HG03442 (cell line): ENCODE results near the gene ANKZF1.

Source experiments
- ATAC-seq: cut with Tn5 transposase; IDR thresholded peaks from one replicate; pipeline ENCODE4 v1.9.1; 2021; ENCODE audit warnings: mild to moderate bottlenecking, moderate library complexity; ENCODE audit not compliant: unreplicated experiment

The ANKZF1 gene

GRCh38 chr2:219223831-219224610, 5.6 kb upstream of the ANKZF1 start:
- ATAC-seq, result no peak

- ATAC-seq, result no peak
Measured at GRCh38 chr2:219225350-219225749, 4.3 kb upstream of the ANKZF1 start.

GRCh38 chr2:219228041-219228910, 1.3 kb upstream of the ANKZF1 start:
- ATAC-seq, result no peak

- ATAC-seq, result no peak
Measured at GRCh38 chr2:219228911-219229304, 698 bp upstream of the ANKZF1 start.

GRCh38 chr2:219230059-219230540, 494 bp downstream of the ANKZF1 start:
- no peak for ATAC-seq

- ATAC-seq, result no peak
Measured at GRCh38 chr2:219234331-219234730, 4.7 kb downstream of the ANKZF1 start.

- ATAC-seq, result no peak
Measured at GRCh38 chr2:219243291-219243761, 13.7 kb downstream of the ANKZF1 start.

- no peak for ATAC-seq
Measured at GRCh38 chr2:219244789-219245147, 15.2 kb downstream of the ANKZF1 start.

- ATAC-seq, result peak; percentile 82
Measured at GRCh38 chr2:219245148-219245898, 15.7 kb downstream of the ANKZF1 start, which contains the start of the genes GLB1L and STK16. GLB1L (minus strand) TSS chr2:219245444; CDS start chr2:219243573, 1,871 bp downstream. STK16 (plus strand) TSS chr2:219245479; CDS start chr2:219246000, 521 bp downstream.

- no peak for ATAC-seq
Measured at GRCh38 chr2:219245899-219246230, 16.3 kb downstream of the ANKZF1 start.

GRCh38 chr2:219246559-219246958, 17.0 kb downstream of the ANKZF1 start:
- ATAC-seq, result no peak

- no peak for ATAC-seq
Measured at GRCh38 chr2:219247678-219248642, 18.4 kb downstream of the ANKZF1 start.

GRCh38 chr2:219248845-219249202, 19.2 kb downstream of the ANKZF1 start:
- ATAC-seq, result no peak

GRCh38 chr2:219249203-219249980, 19.8 kb downstream of the ANKZF1 start:
- ATAC-seq, result peak; percentile 17

GRCh38 chr2:219250049-219250781, 20.6 kb downstream of the ANKZF1 start:
- no peak for ATAC-seq

GRCh38 chr2:219251656-219252055, 22.1 kb downstream of the ANKZF1 start:
- ATAC-seq, result no peak

- ATAC-seq, result no peak
Measured at GRCh38 chr2:219252084-219252483, 22.5 kb downstream of the ANKZF1 start.

GRCh38 chr2:219252570-219252899, 22.9 kb downstream of the ANKZF1 start:
- no peak for ATAC-seq
